ENCODE data around the gene MAP3K21.

DNA sequence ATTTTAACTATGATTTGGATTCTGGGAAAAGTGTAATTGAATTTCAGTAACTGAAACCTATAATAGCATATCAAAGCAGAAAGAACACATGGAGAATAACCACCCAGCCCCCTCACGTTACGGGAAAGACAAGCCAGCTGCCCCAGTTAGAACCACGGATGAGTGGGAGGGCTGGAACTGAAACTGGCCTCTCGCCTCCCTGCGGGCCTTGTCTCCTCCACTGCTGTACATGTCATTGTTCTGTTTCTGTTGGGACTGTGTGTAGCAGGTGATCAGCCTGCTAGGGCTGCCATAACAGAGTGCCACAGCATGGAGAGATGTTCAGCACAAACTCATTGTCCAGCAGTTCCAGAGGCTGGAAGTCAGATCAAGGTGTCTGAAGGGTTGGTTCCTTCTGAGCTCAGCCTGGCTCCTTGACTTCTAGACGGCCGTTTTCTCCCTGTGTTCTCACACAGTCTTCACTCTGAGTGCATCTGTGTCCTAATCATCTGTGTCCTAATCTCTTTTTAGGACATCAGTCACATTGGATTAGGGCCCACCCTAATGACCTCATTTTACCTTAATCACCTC is 52.4 kb downstream of the MAP3K21 start:
- TF ChIP-seq EZH2 (IDR thresholded peaks at IDR 0.05; ENCODE audit: low read depth), result no peak
- TF ChIP-seq, protein P1, sequence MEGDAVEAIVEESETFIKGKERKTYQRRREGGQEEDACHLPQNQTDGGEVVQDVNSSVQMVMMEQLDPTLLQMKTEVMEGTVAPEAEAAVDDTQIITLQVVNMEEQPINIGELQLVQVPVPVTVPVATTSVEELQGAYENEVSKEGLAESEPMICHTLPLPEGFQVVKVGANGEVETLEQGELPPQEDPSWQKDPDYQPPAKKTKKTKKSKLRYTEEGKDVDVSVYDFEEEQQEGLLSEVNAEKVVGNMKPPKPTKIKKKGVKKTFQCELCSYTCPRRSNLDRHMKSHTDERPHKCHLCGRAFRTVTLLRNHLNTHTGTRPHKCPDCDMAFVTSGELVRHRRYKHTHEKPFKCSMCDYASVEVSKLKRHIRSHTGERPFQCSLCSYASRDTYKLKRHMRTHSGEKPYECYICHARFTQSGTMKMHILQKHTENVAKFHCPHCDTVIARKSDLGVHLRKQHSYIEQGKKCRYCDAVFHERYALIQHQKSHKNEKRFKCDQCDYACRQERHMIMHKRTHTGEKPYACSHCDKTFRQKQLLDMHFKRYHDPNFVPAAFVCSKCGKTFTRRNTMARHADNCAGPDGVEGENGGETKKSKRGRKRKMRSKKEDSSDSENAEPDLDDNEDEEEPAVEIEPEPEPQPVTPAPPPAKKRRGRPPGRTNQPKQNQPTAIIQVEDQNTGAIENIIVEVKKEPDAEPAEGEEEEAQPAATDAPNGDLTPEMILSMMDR (conservative IDR thresholded peaks at IDR 0.05), result no peak

Measured in PC-9 (cell line).